GM18867 (cell line): ENCODE measurements around the gene CHML.

Experiments
- ATAC-seq: cut with Tn5 transposase; IDR thresholded peaks from one replicate; pipeline ENCODE4 v1.9.1; 2021; ENCODE audit warnings: mild to moderate bottlenecking, moderate library complexity; ENCODE audit not compliant: unreplicated experiment

The CHML gene

DNA sequence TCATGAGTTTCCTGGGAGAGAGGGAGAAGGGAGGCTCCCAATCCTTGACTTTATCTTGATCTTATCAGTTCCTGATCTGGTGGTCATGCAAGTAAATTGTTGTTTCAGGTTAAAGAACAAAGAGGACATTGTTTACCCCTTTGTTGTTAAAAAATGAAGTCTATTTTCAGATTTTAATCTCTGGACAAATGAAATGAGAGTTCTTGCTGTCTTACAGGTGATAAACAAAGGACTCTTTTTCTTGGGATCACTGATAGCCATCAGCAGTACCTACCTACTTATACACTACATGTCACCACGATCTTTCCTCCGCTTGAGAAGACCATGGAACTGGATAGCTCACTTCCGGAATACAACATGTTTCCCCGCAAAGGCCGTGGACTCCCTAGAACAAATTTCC is 48.4 kb downstream of the CHML start:
- ATAC-seq = no peak

DNA sequence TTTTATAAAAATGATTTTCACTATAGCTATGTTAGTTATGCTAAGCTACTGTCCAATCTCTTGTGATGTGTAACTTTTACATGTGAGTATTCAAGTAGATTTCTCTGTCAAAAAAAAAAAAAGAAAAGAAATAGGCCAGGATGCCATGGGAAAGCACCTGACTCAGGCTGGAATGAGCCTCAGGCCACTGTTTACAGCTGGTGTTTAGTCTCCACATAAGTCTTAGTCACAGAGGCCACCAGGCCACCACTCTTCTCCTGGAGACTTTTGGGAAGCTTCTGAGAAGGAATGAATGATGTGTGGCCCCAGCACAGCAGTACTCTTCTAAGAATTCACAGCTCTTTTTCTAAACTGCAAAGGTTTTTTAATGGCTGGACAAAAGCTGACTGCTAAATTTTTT is 48.9 kb downstream of the CHML start:
- ATAC-seq = no peak

DNA sequence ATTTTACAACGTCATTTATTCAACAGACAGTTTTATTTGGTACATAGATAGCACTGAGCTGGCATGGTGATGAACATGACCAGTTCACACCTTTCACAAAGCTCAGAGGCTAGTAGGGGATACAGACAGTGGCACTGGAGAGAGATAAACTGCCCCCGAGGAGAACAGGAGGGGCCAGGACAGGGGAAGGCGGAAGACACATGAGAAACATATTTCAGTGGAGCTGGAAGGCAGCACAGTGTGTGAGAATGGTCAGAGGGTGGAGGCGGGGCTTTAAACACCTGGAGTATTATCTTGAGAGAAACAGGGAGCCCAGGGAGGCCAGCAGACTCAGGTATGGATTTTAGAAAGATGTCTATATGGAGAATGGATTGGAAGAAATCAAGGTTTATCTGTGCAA is 49.5 kb downstream of the CHML start:
- no peak for ATAC-seq
